HG02571 (cell line): ENCODE measurements around the gene RFTN1.

ENCODE experiments used
- ATAC-seq: cut with Tn5 transposase; IDR thresholded peaks from one replicate; pipeline ENCODE4 v1.9.1; 2021; ENCODE audit warnings: mild to moderate bottlenecking, moderate library complexity; ENCODE audit not compliant: unreplicated experiment

Gene RFTN1

DNA sequence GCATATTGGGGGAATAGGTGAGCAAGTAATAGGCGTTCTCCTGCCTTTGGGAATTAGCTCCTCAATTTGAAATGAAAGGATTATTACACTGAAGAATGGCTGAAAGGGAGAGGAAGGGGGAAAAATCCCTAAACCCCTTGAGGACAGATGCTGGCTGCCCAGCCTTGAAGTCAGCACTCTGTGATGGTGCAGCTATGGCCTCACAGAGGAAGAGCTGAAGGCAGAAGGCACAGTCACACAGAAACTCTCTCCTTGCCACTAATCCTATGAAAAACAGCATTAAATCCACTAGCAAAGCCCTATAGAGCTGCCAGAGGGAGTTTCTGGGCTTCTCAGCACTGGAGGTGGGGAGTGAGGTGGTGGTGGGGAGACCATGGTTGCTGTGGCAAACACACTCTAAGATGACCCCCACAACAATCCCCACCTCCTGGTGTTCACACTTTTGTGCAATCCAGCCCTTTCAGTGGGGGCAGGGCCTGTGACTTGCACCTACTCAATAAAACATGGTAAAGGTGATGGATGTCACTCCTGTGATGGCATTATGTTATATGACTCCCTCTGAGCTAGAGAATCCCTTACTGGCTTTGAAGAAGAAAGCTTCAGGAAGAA, 101.2 kb downstream of the RFTN1 start:
- ATAC-seq = no peak

GRCh38 chr3:16411441-16411840, 102.1 kb downstream of the RFTN1 start:
- no peak for ATAC-seq

DNA sequence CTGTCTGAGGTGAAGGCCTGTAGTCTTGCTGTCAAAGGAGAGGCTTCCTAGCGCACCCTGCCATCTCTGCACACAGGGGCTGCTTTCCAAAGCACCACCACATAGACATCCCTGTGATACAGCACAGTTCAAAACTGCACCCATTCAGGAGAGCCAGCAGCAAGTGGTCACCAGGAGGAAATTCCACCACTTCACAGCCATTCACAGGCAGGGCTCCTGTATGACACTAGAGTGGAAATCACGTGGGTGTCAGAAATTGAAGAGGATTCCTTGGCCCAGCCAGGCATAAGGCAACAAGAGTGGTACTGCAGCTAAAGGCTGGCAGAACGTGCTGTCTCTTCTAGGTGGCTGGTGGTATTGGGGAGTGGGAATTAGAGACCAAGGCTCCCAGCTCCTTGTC, 102.8 kb downstream of the RFTN1 start:
- ATAC-seq = no peak

GRCh38 chr3:16409032-16409431, 104.5 kb downstream of the RFTN1 start:
- ATAC-seq = no peak

DNA sequence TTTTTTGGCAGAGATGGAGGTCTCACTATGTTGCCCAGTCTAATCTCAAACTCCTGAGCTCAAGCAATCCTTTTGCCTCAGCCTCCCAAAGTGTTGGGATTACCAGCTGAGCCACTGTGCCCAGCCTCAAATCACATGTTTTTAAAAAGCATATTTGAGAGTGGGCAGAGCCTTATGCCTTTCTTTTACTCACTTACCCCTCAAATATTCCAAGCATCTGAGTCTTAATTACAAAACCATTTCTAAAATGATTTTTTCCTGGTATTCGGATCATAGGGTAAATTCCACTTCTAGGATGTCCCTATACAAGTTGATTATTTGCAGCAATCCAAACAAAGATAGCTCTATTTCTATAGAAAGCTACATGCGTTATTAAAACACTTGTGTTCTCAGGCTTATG, 106.1 kb downstream of the RFTN1 start:
- ATAC-seq = no peak

DNA sequence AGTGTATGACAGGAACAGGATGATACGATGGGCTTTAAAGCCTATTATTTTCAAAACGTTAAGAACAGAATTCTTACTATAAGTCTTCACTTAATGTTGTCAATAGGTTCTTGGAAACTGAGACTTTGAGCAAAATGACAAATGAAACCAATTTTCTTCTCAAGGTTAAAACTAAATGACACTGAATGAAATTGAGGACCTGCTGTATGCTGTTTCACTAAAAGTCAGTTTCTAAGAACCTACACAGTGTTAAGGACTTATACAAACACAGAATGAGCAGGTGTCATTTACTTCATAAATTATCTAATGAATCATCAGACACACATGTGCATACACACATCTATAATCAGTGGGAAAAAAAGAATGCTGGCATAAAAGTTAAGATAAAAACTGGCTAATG, 106.9 kb downstream of the RFTN1 start:
- no peak for ATAC-seq

DNA sequence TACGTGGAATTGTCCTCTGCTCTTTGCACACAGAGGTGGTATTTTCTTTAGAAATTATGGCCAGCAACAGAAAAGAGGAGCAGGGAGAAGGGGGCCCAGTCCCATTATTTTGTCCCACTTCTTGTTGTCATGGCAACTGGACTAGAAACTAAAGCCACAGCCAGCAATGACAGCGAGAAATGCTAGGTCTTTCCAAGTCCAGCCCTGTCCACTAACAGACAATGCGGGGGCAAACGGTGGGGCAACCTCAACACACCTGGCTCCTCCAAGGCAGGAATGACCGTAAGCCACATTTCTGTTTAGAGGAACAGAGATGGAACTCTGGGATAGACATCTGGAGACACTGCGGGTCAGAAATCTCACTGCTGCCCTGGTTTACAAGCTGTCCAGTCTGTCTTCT, 107.3 kb downstream of the RFTN1 start:
- no peak for ATAC-seq

- no peak for ATAC-seq
These were observed 109.1 kb downstream of the RFTN1 start for GRCh38 chr3:16404349-16404895.

DNA sequence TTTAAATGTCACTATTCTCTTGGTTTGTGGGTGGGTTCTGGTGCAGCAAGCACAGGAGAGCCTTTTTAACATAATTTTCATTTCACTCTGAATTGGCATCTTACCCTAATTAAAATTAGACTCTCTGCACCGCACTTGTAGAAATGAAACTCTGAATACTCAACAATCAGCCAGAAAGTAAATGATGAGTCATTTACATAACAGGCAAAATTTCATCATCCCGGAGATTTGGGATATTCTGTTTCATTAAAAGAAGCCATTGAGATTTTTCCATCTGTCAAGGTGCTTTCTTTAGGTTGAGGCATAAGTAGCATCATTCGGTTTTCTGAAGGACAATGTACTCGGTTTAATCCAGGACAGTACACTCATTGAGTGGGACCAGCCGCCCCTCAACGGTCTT, 111.0 kb downstream of the RFTN1 start:
- no peak for ATAC-seq

- no peak for ATAC-seq
These were observed 112.2 kb downstream of the RFTN1 start for GRCh38 chr3:16401273-16401672.

GRCh38 chr3:16400106-16400931, 113.2 kb downstream of the RFTN1 start:
- no peak for ATAC-seq

DNA sequence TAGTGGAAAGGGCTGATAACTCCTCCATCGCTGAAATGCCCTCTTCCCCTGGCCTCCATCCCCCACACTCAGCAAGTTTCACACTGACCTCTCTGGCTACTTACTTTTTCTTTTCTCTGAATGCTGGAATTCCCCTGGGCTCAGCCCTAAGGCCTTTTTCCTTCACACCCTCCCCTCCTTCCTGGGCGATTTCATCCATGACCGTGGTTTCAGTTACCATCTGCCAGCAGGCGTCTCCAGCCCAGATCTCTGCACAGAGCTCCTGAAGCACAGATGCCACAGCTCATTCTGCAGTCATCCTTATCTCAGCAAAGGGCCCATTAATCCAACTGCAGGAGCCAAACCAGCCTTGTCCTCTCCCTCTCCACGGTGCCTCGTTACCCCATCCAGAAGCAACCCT, 114.0 kb downstream of the RFTN1 start:
- ATAC-seq = no peak

- no peak for ATAC-seq
These were observed 114.9 kb downstream of the RFTN1 start for GRCh38 chr3:16398648-16399047.

- ATAC-seq = no peak
These were observed 117.3 kb downstream of the RFTN1 start for GRCh38 chr3:16396202-16396601.

- ATAC-seq = no peak
These were observed 118.3 kb downstream of the RFTN1 start for GRCh38 chr3:16395212-16395611.

DNA sequence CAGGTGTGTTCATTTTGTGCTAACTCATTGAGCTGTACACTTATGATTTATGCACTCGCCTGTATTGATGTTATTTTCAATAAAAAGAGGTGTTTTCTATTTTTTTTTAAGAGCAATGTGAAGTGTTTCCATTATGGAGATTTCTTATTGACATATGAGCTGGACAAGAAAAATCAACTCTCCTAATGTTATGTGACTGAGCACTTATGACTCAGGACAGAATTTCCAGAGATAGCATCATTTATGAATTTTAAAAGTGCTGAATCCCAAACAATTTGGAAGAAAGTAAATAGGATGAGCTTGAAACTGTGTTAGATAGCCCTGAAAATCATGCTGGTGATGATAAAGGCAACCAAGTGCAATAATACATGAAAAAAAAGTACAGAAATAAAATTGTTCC, 118.9 kb downstream of the RFTN1 start:
- ATAC-seq = no peak

- ATAC-seq = no peak
These were observed 120.8 kb downstream of the RFTN1 start for GRCh38 chr3:16392717-16393116.

GRCh38 chr3:16392065-16392464, 121.4 kb downstream of the RFTN1 start:
- no peak for ATAC-seq

- no peak for ATAC-seq
These were observed 122.9 kb downstream of the RFTN1 start for GRCh38 chr3:16390581-16390980.

GRCh38 chr3:16388850-16389441, 124.6 kb downstream of the RFTN1 start:
- no peak for ATAC-seq

DNA sequence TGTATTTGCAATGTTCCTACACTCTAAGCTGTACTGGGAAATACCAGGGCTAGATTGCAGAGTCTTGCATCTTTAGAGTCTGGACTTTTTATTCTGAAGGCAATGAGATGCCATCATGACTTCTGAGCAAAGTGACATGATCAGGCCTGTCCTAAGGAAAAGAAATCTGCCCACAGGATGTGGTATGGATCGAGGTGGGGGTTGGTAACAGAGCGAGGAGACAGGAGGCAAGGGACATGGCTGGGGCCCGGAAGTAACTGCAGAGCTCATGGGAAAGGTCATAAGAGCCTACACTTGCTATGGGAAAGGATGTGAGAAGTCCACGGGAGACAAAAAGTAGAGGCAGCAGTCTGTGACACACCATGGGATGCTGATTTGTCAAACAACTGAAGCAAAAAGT, 126.9 kb downstream of the RFTN1 start:
- ATAC-seq = no peak

DNA sequence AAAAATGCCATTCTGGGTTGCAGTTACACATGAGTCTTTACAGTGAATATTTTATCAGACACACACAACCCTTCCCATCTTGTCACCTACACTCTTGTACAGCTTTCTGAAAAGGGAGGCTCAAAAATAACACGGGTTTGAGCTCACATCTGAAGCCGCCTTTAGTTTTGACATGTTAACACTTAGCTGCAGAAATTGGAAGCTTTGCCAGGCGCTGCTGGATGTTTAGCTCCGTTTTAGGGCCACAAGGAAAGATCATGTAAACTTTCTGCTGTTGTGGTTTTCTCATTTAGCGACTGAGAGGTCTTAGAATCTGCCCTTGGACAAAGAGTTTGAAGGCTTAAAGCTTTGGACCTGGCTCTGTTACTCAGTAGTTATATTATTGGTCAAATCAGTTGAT, 128.3 kb downstream of the RFTN1 start:
- ATAC-seq = no peak
